HEK293T (cell line): Measurements from ENCODE around the gene CNNM2.

ENCODE experiments used
- ARNT ChIP-seq: fragments of 450-650 bp; IDR thresholded peaks from 2 replicates; pipeline ENCODE4 v1.6.1; 2017; ENCODE audit warnings: mild to moderate bottlenecking
- ELF4 ChIP-seq: fragments of 450-650 bp; IDR thresholded peaks from 2 replicates; pipeline ENCODE4 v1.6.1; 2017; ENCODE audit warnings: antibody characterized with exemption
- FOXK2 ChIP-seq: fragments of 450-650 bp; IDR thresholded peaks from 2 replicates; pipeline ENCODE4 v1.6.1; 2016; ENCODE audit warnings: mild to moderate bottlenecking
- FOXM1 ChIP-seq: fragments of 450-650 bp; IDR thresholded peaks from 2 replicates; pipeline ENCODE4 v1.6.1; 2017; ENCODE audit warnings: mild to moderate bottlenecking, borderline replicate concordance
- L3MBTL2 ChIP-seq: fragments of 450-650 bp; conservative IDR thresholded peaks from 2 replicates; pipeline ENCODE4 v1.6.1; 2016; ENCODE audit warnings: mild to moderate bottlenecking
- PKNOX1 ChIP-seq: fragments of 450-650 bp; IDR thresholded peaks from 2 replicates; pipeline ENCODE4 v1.6.1; 2016
- SP1 ChIP-seq: fragments of 450-650 bp; IDR thresholded peaks from 2 replicates; pipeline ENCODE4 v1.6.1; 2017
- SUZ12 ChIP-seq: fragments of 450-650 bp; IDR thresholded peaks from 2 replicates; pipeline ENCODE4 v1.6.1; 2016; ENCODE audit warnings: mild to moderate bottlenecking

GRCh38 chr10:103038570-103038969 lies 120.5 kb downstream of the CNNM2 start:
- TF ChIP-seq ARNT (no peak), FOXM1 (no peak), FOXK2 (no peak), SP1 (no peak), L3MBTL2 (no peak), SUZ12 (no peak), PKNOX1 (no peak), ELF4 (no peak)
